ENCODE results near the gene MRPL43. TPM values are rescaled to one million over a fixed set of nuclear protein-coding genes. Genes with fewer than 3 reads are reported as not detected.

Gene MRPL43
- total RNA-seq, 2 donors from 2014 or later = 98.3 to 119 TPM

- DNase-seq (ENCODE audit: low spot score) = no peak
- no peak overlapping the region for H3K27ac ChIP-seq
- no peaks in the 10 kb centered on the region for H3K9me3 ChIP-seq
- intact Hi-C loops (cut with DNase I) = loop anchor here (10.0 kb wide), 1 partner anchor 455 kb away; no protein-coding TSS in a partner anchor
- WGBS = 70% methylated on average over 2 of the region's 2 CpGs
- no peaks in the 10 kb centered on the region for H3K27me3 ChIP-seq (replicated peaks; ENCODE audit: insufficient read depth)
- no peak overlapping the region for H3K4me3 ChIP-seq
- TF ChIP-seq POLR2AphosphoS5 (IDR thresholded peaks at IDR 0.05) (no peak), CTCF (IDR thresholded peaks at IDR 0.05) (no peak), POLR2A (IDR thresholded peaks at IDR 0.05) (no peak)
- no peaks in the 10 kb centered on the region for H3K4me1 ChIP-seq (replicated peaks)
- H3K36me3 ChIP-seq = no peaks in the 10 kb centered on the region
These were observed 32.1 kb upstream of the MRPL43 start for GRCh38 chr10:101019440-101019703.

- peak; percentile 63 for DNase-seq (ENCODE audit: low spot score)
- 24% methylated on average over 45 of the region's 45 CpGs for WGBS
- no peak overlapping the region for H3K4me3 ChIP-seq
- no peaks in the 10 kb centered on the region for H3K9me3 ChIP-seq
- no peaks in the 10 kb centered on the region for H3K36me3 ChIP-seq
- no peaks in the 10 kb centered on the region for H3K4me1 ChIP-seq (replicated peaks)
- H3K27ac ChIP-seq = no peak overlapping the region
- no peak for TF ChIP-seq POLR2A (IDR thresholded peaks at IDR 0.05)
- peak; percentile 24 to 75 (median 45) for TF ChIP-seq CTCF (IDR thresholded peaks at IDR 0.05)
- H3K27me3 ChIP-seq (replicated peaks; ENCODE audit: insufficient read depth) = no peaks in the 10 kb centered on the region
- intact Hi-C loops (cut with DNase I) = loop anchor here (10.0 kb wide), 1 partner anchor 454 kb away; no protein-coding TSS in a partner anchor
These were observed 31.5 kb upstream of the MRPL43 start for GRCh38 chr10:101018600-101019439.

- Histone ChIP-seq H3K27me3 (replicated peaks; ENCODE audit: insufficient read depth) (no peaks in the 10 kb centered on the region), H3K9me3 (no peaks in the 10 kb centered on the region), H3K4me3 (no peak overlapping the region), H3K27ac (no peak overlapping the region), H3K36me3 (no peaks in the 10 kb centered on the region), H3K4me1 (replicated peaks) (no peaks in the 10 kb centered on the region)
- intact Hi-C loops (cut with DNase I) = loop anchor here (10.0 kb wide), 1 partner anchor 453 kb away; no protein-coding TSS in a partner anchor
- WGBS = 71% methylated on average over 20 of the region's 20 CpGs
- TF ChIP-seq POLR2A (IDR thresholded peaks at IDR 0.05) = no peak
- TF ChIP-seq CTCF (IDR thresholded peaks at IDR 0.05) = no peak
- TF ChIP-seq POLR2AphosphoS5 (IDR thresholded peaks at IDR 0.05) = no peak
- DNase-seq (ENCODE audit: low spot score) = no peak
These were observed 30.9 kb upstream of the MRPL43 start for GRCh38 chr10:101018118-101018599.

GRCh38 chr10:101016814-101017213, 29.5 kb upstream of the MRPL43 start:
- intact Hi-C loops (cut with DNase I) = loop anchor here (10.0 kb wide), 1 partner anchor 452 kb away; no protein-coding TSS in a partner anchor
- H3K4me1 ChIP-seq (replicated peaks) = no peaks in the 10 kb centered on the region
- no peaks in the 10 kb centered on the region for H3K36me3 ChIP-seq
- 72% methylated on average over 5 of the region's 5 CpGs for WGBS
- TF ChIP-seq POLR2A (IDR thresholded peaks at IDR 0.05) (no peak), CTCF (IDR thresholded peaks at IDR 0.05) (no peak), POLR2AphosphoS5 (IDR thresholded peaks at IDR 0.05) (no peak)
- H3K4me3 ChIP-seq = no peak overlapping the region
- no peak for DNase-seq (ENCODE audit: low spot score)
- H3K9me3 ChIP-seq = no peaks in the 10 kb centered on the region
- H3K27ac ChIP-seq = no peak overlapping the region
- H3K27me3 ChIP-seq (replicated peaks; ENCODE audit: insufficient read depth) = no peaks in the 10 kb centered on the region

GRCh38 chr10:101015582-101015973, 28.3 kb upstream of the MRPL43 start:
- Histone ChIP-seq H3K4me1 (replicated peaks) (no peaks in the 10 kb centered on the region), H3K4me3 (no peak overlapping the region), H3K27ac (no peak overlapping the region), H3K9me3 (no peaks in the 10 kb centered on the region), H3K36me3 (no peaks in the 10 kb centered on the region), H3K27me3 (replicated peaks; ENCODE audit: insufficient read depth) (no peaks in the 10 kb centered on the region)
- no peak for DNase-seq (ENCODE audit: low spot score)
- intact Hi-C loops (cut with DNase I) = loop anchor here (10.0 kb wide), 1 partner anchor 451 kb away; no protein-coding TSS in a partner anchor
- no peak for TF ChIP-seq POLR2AphosphoS5 (IDR thresholded peaks at IDR 0.05)
- 62% methylated on average over 8 of the region's 8 CpGs for WGBS
